A375 (cell line): Measurements from ENCODE around the gene MAD1L1. TPM values are rescaled to one million over a fixed set of nuclear protein-coding genes. Genes with fewer than 3 reads are reported as not detected.

Experiments
- small RNA-seq: library from RNA; depleted of rRNA; stranded (forward); fragments of <200 nt; gene quantifications from one replicate; pipeline ENCODE3, GENCODE V24; 2014
- total RNA-seq: library from RNA; depleted of rRNA; stranded (reverse); fragments of >200 nt; shearing (Covaris generic); gene quantifications from 2 replicates; pipeline ENCODE4 v1.2.3, GENCODE V29; 2014; rRNA removed

MAD1L1 gene
- 71.4 and 81.7 TPM in 2 replicates for total RNA-seq

DNA sequence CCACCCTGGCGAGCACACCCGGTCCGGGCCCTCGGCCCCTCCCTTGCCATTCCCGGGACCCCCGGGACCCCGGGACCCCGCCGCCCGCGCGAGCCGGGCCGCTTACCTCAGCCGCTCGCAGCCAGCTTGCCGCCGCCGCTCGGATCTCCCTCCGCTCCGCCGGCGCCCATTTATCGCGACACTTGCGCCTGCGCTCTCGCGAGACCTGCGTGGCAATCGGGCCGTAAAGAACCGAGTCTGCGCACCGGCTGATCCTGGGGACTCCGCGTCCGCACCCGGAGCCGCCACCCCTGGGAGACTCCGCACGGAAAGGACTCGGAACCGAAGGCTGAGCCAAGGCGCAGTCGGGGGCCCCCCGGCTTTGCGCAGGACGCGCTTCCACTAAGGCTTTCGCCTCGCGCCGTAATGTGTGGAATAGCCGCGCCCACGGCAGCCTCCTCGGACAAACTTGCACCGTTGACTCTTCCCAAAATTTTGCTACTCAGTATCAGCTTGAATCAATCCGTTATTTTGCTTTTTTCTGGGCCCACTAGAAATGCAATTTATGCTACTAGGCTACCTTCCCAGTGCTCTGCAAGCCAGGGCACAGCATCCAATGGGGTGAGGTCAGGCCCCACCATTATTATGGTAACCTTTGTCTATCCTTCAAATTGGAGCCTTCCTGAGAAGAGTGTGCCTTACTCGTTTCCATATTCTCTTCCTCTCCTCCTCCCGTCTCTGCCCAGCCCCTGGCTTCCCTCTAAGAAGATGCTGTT lies at the start of gene MAD1L1:
MAD1L1 (minus strand) TSS at position 180 of the 755 bp plus-strand sequence. CDS start 2,812 bp downstream, outside the sequence.

DNA sequence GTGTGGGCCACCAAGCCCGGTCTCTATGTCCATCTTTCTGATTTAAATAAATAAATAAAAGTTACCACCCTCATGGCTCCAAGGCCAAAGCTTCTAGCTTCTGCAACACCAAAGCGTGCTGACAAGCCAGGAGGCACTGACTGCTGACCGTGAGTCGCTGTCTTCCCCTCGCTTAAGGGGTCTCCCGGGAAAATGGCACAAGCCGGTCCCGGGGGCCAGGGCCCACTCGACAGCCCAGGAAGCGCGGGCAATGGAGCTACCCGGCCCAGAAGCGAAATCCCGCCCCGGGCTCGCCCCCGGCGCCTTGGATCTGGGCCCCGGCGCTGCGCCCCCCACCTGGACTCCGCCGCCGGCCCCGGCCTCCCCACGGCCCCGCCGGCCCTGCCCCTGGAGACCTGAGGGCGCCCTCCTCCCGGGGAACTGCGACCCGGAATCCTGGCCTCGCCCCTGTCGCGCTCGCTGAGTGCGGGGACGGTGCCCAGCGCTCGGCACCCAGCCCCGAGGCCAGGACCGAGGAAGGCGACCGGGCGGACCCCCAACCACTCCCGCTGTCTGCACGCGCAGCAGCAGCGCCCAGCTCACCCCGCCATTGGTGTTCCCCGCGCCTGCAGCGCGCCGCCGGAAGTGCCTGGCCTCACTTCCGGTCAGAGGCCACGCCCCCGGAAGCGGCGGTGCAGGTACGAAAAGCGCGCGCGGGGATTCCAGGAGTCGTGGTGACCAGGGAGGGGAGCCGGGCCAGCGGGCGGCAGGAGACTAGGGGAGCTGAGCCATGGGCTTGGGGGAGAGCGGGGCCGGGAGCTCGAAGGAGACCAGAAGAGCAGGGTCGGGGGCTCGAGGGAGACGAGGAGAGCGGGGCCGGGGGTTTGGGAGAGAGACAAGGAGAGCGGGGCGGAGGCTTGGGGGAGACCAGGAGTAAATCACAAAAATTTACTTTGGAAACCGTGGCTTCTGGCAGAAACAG lies 9.1 kb upstream of the MAD1L1 start, which contains the start of the genes MRM2 and NUDT1:
MRM2 (minus strand) TSS at position 626 of the 961 bp plus-strand sequence; CDS start at position 590, 36 bp downstream.
NUDT1 (plus strand) TSS at position 647 of the 961 bp plus-strand sequence. CDS start 2,349 bp downstream, outside the sequence.

Small RNAs within 50 kb of the gene (small RNA-seq; reads per million reads assigned to genes)
- not detected for gene MIR4655

Other genes with a start within 250 kb of the MAD1L1 start
- gene MRM2, start 9.3 kb upstream of the MAD1L1 start, total RNA-seq, result 42.9 and 48.8 TPM in 2 replicates
- 63.0 and 80.4 TPM in 2 replicates for gene NUDT1, start 9.3 kb upstream of the MAD1L1 start, total RNA-seq
- 19.4 and 25.5 TPM in 2 replicates for gene SNX8, start 81.5 kb upstream of the MAD1L1 start, total RNA-seq
- gene EIF3B, start 121.9 kb upstream of the MAD1L1 start, total RNA-seq, result 338 and 368 TPM in 2 replicates
- gene CHST12, start 170.7 kb upstream of the MAD1L1 start, total RNA-seq, result 6.0 and 8.2 TPM in 2 replicates
- not detected in 2 replicates for gene GRIFIN, start 243.5 kb upstream of the MAD1L1 start, total RNA-seq